ENCODE data around the gene KIF15.
A peak's percentile ranks its signal among the peaks of the same experiment; 100 is the strongest.
"Not testable (repeated sequence)": the region's sequence is repeated elsewhere in the genome, so short reads cannot be mapped to it uniquely, and the experiment has no call there.

The KIF15 gene

DNA sequence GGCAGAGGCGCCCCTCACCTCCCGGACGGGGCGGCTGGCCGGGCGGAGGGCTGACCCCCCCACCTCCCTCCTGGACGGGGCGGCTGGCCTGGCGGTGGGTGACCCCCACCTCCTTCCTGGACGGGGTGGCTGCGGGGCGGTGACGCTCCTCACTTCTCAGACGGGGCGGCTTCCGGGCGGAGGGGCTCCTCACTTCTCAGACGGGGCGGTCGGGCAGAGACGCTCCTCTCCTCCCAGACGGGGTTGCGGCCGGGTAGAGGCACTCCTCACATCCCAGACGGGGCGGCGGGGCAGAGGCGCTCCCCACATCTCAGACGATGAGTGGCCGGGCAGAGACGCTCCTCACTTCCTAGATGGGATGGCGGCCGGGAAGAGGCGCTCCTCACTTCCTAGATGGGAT, 59.6 kb downstream of the KIF15 start:
- not testable (repeated sequence) for DNase-seq

DNA sequence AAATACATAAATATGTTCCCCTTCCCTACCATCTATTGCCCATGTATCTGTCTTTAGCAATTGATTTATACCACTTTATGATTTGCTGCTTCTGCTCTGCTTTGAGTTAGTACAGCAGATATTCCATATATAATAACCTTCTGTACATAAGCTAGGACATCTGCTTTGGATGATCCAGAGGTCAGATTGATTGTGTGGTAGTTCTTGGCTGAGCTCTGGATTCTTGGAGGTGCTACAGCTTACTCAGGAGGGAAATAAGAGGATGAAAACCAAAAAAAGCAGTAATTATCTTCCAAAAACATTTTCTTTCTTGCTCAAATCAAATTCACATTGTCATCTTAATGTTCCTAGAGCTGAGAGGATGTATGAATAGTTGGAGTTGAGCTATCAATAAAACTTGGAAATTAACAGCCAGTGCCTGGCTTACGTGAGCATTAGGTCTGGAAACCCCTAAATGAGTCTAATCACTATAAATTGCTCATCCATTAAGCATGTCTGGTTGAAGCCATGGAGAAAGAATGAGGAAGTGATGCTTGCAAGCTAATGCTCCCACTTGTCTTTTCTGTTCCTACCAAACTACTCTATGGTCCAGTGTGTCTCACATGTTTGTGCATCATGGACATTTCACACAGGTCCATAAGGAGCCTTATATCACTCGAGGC, 63.8 kb downstream of the KIF15 start:
- no peak for DNase-seq

DNA sequence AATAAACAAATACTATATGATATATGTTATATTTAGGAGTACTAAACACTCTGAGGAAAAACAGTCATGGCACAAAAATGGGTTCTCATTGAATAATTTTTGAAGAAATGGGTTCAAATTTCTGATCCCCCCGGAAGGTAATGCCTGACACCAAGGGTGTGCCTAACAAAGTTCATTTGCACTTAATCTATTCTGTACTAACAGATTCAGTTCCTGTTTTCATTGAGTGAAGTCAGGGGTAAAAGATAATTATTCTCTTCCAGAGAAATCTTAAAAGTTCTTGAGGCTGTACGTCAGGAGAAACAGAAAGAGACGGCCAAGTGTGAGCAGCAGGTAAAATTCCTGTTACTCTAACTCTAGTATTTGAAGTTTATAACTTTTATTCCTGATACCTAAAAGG, 65.6 kb downstream of the KIF15 start:
- DNase-seq = no peak

DNA sequence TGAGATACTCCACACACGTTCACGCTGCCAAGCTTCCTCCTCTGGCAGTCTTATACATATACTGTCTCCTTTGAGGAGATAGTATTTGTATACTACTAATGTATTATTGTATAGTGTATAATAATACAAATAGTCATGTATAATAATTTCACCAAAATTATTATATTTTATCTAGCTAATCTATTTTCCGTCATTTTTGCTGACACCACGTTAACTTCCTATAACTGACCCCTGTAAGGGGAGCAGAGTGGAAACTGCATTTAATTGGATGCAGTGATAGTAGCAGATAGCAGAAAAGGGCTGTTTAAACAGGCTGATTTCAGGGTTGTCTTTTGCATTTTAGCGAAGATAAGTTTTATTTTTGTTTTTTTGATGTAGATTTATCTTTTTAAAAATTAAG, 69.6 kb downstream of the KIF15 start:
- no peak for DNase-seq

DNA sequence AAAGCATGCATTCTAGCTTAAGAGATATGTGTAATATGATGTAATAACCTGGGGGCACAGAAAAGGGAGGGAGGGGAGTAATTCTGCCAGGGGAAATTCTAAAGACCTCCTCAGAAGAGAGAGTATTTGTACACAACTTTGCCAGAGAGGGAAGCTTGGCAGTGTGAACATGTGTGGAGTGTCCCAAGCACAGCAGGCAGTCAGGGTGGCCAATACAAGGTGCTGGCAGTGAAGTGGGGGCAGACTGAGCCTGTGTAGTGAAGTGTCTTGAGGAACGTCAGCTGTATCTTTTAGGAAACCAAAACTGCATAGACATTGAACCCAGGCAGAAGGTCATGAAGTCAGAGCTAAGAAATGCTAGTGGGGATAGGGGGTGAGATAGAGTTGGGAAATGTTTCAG, 70.4 kb downstream of the KIF15 start:
- no peak for DNase-seq

DNA sequence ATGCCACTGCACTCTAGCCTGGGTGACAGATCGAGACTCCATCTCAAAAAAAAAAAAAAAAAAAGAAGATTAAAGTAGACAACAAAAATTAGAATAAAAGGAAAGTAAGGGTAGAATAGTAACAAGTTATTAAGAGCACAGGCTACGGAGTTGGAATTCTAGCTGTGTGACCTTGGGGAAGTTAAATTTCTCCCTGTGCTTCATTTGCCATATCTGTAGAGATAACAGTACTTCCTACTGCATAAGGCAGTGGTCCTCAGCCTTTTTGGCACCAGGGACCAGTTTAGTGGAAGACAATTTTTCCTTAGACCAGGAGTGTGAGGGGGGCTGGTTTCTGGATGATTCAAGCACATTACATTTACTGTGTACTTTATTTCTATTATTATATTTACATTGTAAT, 71.4 kb downstream of the KIF15 start:
- no peak for DNase-seq

DNA sequence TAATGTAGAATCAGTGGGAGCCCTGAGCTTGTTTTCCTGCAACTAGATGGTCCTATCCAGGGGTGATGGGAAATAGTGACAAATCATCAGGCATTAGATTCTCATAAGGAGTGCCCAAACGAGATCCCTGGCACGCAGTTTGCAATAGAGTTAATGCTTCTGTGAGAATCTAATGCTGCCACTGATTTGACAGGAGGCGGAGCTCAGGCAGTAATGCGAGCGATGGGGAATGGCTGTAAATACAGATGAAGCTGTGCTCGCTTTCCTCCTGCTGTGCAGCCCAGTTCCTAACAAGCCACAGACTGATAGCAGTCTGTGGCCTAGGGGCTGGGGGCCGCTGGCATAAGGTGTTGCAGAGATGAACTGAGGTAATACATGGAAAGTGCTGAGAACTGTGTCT, 71.8 kb downstream of the KIF15 start:
- DNase-seq = no peak

DNA sequence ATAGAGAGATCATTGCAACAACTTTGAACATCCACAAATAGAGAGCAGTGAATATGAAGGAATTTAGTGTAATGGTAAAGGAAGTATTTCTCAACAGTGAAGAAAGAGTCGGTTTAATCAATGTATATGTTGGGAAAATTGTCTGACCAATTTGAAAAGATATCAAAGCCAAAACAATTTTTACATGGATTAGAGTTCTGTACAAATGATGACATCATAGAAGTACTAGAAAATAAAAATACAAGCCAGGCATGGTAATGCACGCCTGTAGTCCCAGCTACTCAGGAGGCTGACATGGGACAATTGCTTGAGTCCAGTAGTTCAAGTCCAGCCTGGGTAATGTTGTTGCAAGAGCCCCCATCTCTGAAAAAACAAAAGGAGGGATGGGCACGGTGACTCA, 74.1 kb downstream of the KIF15 start:
- no peak for DNase-seq

DNA sequence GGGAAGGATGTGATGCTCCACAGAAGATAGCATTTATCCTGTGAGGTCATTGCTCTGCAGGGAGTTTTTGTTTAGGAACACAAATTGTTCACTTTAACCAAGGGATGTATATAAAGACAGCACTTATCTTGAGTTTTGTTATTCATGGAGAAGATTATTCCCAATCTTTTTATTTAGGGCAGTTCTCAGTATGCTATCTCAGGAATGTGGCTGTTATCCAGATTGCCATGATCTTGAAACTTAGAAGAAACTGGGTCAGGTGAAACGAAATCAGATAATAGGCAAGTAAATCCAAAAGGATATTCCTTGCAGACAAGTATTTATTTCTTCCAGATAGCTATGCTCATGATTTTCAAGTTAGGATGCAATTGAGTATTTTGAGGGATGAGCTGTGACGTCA, 80.8 kb downstream of the KIF15 start:
- no peak for DNase-seq

DNA sequence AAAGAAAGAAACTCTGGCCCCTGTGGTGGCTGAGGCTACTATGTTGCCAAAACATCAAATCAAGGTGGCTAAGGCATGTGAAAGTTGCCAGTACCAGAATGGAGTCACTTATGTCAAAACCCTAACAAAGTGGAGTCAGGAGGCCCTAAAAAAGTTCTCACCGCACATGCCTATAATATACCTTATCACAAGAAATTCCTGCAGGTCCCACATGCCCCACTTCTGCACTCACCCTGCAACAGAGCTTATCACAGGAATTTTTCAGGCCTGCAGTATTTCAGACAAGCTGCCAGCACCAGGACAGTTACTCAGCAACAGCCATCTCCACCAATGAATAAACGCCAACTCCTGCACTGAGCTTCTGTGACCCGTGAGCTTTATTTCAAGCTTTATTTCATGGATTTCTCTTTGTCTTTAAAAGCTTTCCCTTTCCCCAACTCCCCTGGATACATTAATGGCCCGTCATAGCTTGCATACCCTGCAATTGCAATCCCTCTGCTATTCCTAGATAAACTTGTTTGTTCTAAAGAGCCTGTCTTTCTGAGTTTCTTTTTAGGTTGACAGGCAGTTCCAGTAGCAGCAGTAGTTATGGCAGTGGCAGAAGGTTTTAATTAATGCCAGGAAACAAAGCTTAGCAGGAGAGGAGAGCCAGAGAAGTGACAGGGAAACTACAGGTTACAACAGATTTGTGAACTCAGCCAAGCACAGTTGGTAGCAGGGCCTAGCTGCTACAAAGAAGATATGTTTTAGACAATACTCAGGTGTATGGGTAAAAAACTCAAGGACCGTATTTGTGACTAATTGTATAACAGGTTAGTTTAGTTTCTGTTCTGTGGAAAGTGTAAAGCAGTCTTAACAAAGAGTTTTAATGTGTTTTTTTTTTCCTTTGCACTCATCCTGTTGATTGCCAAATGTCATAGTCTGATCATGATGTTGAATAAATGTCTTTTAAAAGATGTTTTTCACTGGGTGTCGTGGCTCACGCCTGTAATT, 84.2 kb downstream of the KIF15 start:
- DNase-seq = no peak

DNA sequence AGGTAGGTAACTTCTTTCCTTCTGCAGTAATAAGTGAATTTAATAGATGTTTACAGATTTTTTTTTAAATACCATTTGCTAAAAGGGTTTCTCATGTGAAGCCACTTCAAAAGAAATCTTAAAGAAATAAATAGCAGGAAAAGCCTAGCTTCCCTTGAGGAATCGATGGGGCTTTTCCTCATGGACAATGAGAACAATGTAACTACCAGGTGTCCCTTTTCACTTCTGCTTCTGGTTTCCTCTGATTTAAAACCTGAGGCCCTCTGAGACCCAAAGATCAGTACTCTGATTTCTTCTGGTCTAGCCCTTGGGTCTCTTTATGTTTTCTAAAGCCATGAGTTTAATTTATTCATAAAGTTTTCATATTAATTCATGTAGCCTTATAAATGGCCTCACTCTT, 87.0 kb downstream of the KIF15 start:
- no peak for DNase-seq

DNA sequence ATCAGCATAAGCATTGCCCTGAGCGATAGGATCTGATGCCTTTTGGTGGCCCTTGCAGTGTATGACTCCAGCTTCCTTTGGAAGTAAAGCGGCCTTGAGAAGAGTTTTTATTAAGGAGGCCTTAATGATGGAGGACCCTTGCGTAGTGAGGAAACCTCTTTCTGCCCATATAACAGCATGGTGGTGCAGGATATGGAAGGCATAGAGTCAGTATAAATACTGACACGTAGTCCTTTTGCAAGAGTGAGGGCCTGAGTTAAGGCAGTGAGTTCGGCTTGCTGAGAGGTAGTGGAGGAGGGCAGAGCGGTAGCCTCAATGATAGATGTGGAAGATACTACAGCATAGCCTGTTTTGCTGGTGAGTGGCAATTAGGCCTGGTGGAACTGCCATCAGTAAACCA, 95.1 kb downstream of the KIF15 start:
- DNase-seq = not testable (repeated sequence)

DNA sequence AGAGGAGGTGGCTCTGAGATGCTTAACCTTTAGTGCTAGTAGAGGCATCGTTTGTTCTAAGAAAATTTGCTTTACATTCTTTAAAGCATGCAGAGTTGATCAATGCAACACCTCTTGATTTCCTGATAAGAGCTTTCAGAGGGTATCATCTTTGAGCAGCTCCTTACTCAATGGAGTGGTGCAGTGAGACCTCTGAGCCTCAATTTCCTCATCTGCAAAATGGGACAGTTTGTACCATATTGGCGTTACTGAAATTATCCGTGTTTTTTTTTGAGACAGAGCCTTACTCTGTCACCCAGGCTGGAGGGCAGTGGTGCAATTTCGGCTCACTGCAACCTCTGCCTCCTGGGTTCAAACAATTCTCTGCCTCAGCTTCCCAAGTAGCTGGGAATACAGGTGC, 98.5 kb downstream of the KIF15 start:
- no peak for DNase-seq

DNA sequence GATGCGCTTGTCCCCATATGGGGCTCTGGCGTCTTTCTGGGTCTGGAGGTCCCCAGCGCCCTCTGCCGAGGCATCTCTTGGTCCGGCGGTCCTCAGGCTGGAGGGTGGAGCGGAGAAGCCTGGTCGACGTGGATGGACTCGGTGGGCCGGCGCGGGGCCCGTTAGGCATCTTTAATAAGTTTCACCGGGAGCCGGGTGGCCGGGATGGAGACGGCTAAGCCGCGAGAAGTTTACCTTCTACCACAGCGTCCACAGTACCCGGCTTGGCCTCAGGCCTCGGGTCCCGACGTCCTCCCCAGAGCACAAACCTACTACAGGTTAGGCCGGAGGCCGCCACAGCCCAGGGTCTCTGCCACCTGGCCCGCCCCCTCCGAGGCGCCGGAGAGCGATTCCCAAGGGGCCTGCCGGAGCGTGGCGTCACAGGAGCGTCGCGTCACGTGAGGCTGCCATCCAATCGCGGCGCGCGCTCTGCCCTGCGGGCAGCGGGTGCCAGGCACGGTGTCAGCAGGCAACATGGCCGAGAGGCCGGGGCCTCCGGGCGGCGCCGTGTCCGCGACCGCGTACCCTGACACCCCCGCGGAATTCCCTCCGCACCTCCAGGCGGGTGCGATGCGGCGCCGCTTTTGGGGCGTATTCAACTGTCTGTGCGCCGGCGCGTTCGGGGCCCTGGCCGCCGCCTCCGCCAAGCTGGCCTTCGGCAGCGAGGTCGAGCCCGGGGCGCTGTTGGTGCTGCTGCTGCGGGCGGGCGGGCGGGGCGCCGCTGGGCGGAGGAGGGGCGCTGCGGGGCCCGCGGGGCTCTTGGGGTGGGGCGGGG, 100.0 kb downstream of the KIF15 start, which contains the start of gene TMEM42:
Gene TMEM42 (plus strand): TSS at position 501 of the 814 bp plus-strand sequence. CDS start 13 bp downstream, at position 514.
- DNase-seq = peak; percentile 61

DNA sequence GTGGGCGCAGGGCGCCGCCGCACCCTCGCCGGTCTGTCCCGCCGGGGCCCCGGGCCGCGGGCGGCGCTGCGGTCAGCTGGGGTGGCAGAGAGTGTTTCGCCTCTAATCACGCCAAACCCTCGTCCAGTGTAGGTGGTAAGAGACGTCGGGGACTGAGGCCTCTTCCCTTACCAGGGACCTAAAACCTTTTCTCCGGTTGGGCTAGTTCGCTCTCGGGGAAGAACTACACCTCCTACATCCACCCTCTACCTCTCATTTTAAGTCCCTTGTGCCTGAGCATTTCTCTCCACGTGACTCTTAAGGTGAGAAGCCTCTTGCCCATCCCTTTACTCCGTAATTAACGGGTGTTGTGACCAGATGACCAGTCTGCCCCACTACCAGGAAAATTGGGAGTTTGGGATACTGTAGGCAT, 100.6 kb downstream of the KIF15 start:
- no peak for DNase-seq

DNA sequence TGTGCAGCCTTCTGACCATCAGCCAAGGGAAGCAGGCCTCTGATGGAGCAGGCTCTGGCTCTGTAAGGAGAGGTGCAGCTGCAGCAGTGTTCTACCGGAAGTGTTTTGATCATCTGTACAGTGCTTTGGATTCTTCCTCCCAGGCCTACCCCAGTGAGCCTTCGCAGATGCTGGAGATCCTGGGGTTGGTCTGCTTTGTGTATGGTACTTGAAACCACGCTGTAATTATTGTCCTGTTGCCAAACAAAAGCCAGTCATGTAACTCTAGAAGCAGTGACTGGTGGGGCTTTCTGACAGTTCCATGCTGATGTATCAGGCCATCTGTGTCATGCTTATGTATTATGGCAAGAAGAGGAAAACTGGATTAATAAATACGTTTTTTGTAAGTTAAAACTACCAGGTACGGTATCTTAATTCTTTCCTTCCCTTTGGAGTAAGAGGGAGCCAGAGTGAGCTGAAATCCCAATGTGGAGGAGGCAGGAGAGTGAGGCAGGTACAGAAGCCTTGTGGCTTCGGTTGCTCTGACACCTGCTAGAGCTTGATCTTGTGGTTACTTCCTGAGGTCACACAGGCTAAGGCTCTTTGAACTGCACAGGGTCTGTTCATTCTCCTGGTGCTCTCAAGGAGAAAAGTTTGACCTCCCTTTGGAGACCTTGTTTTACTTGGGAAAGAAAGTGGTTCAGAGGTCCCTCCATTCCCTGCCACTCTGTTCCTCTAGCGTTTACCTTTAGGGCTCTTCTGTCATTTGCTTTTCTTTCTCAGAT, 103.9 kb downstream of the KIF15 start:
- peak; percentile 4 for DNase-seq

DNA sequence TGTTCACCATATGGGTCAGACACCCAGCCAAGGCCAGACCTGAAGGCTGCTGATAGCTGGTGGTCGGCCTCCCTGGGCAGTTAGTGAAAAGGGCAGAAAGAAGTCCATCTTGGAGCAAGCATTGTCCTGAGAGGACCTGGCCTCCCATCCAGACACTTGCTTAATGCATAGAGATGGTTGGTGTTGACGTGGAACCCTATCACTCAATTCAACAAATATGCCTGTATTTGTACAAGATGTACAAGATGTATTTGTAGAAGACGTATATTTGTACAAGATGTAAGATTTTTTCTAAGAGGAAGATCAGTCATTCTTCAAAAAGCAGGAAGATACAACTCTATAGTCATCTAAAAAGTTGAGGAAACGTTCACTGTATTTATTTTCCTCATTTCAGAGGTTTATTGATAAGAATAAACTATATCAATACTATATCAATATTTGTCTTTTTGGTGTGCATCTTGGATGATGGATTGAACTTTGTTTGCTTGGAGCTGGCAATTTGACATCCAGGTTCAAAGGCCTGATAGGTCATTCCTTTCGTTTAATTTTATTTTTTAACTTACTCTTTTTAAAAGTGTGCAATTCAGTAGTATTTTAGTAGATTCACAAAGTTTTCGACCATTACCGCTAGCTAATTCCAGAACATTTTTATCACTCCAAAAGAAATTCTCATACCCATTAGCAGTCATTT, 106.0 kb downstream of the KIF15 start:
- DNase-seq = no peak

DNA sequence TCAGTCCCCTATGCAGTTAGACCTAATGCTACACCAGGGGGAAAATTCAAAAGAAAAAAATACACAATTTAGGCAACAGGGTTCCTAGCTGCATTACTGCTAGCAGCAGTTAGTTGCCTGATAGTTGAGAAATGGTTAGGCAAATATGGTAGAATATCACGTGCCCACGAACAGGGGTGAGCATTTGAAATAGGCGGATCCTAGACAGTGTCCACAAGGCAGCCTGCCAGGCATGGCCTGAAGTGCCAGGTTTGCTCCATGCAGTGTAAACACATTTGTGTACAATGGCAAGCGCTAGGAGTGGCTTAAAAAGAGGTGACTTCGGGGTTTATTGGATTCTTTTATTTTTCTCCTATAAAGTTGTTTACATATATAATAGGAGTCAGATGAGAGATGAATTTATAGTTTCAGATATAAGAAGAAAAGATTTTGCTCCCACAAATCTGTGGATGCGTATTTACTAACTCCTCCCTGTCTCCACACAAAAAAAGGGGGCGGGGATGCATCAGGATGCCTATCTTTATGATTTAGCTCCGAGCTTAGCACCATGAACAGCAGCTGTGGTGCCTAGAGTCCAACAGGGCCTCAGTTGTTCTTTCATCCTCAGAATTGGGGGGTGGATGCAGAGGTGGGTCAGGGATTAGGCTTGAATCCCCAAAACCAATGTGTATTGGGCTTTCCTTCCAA, 108.9 kb downstream of the KIF15 start:
- peak; percentile 74 for DNase-seq

DNA sequence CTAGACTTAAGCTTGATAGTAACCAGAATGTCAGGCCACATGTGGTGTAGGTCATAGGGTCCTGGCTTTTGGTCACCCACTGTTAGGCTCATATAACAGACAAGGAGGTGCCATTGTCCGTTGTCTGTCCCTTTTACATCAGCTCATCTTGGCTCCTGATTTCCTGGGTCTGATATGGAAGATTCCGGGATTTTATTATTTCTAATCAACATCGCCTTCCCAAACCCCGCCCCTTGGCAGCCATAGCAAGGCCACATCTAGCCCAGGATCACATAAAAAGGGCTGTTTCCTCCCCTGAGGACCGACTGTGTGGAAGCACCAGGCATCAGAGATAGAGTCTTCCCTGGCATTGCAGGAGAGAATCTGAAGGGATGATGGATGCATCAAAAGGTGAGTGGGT, 112.7 kb downstream of the KIF15 start, which contains the start of gene TGM4:
Gene TGM4 (plus strand): TSS at position 301 of the 400 bp plus-strand sequence. CDS start 71 bp downstream, at position 372.
- no peak for DNase-seq

DNA sequence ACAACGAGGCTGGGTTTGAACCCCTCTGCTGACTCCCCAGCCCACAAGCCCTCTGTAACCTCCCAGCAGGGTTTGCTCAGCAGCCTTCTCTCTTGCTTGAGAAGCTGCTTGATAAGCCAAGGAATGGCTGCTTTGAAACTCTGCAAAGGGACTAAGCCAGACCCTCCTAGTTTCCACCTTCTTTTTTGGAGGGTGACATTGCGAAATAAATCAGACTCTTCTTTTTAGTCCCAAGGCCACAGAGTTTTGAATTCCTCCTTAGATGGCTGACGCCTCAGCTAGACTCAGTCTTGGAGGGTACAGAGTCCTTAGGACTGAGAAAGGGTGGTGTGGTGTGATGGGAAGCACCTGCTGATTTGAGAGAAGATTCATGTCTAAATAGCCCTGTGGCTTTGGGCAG, 114.0 kb downstream of the KIF15 start:
- DNase-seq = no peak

DNA sequence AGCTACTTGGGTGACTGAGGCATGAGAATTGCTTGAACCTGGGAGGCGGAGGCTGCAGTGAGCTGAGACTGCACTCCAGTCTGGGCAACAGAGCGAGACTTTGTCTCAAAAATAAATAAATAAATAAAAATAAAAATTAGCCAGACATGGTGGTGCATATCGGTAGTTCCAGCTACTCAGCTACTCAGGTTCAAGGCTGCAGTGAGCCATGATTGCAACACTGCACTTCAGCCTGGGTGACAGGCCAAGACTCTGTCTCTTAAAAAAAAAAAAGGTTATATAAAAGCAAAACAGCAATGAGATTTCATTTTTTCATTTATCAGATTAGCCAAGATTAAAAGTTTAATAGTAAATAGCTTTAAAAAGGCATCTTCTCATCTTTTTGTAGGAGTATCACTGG, 115.7 kb downstream of the KIF15 start:
- no peak for DNase-seq
